ENCODE measurements around the gene PLXNA2.

GRCh38 chr1:207988326-207989165, 255.6 kb downstream of the PLXNA2 start:
- TF ChIP-seq CTCF (conservative IDR thresholded peaks at IDR 0.05) (no peak), EZH2 (IDR thresholded peaks at IDR 0.05; ENCODE audit: low read depth) (no peak)

Measured in PC-9 (cell line).